Measurements from ENCODE around the gene HSP90AB1. TPM values are rescaled to one million over a fixed set of nuclear protein-coding genes. Genes with fewer than 3 reads are reported as not detected.

HSP90AB1 gene
- total and polyA plus RNA-seq, 2 of the 8 experiments (the other 6 are each of a cell fraction or from before 2014, with no cell fraction given): 1,564 to 2,297 TPM

GRCh38 chr6:44260011-44260410 is 13.1 kb downstream of the HSP90AB1 start (continued):
- TF ChIP-seq SIRT6 (IDR thresholded peaks at IDR 0.05; ENCODE audit: low read length): no peak
- TF ChIP-seq EZH2 (IDR thresholded peaks at IDR 0.05; ENCODE audit: low read depth, low read length, severe bottlenecking): no peak
- no peak for TF ChIP-seq EGR1 (IDR thresholded peaks at IDR 0.05; ENCODE audit: borderline replicate concordance, low read depth, low read length)
- no peak for TF ChIP-seq TCF12 (IDR thresholded peaks at IDR 0.05; ENCODE audit: low read depth, low read length)
- TF ChIP-seq BACH1 (IDR thresholded peaks at IDR 0.05; ENCODE audit: low read length): no peak
- TF ChIP-seq NRF1 (IDR thresholded peaks at IDR 0.05; ENCODE audit: low read depth, low read length): no peak
- TF ChIP-seq POU5F1 (IDR thresholded peaks at IDR 0.05; ENCODE audit: low read depth, low read length): no peak
- no peak for TF ChIP-seq BRCA1 (IDR thresholded peaks at IDR 0.05; ENCODE audit: low read depth, low read length)
- TF ChIP-seq TBP (IDR thresholded peaks at IDR 0.05; ENCODE audit: low read depth, low read length): no peak
- TF ChIP-seq FOSL1 (IDR thresholded peaks at IDR 0.05; ENCODE audit: insufficient read depth, low read depth, low read length): no peak
